Thyroid gland (tissue), 4 donors: Measurements from ENCODE around the gene PPM1H. TPM values are rescaled to one million over a fixed set of nuclear protein-coding genes. Genes with fewer than 3 reads are reported as not detected.

ENCODE experiments used
- DNase-seq, 2 donors: peaks; one replicate each; pipeline ENCODE4 v3.0.0-alpha.2; 2019
- H3K27ac ChIP-seq, 3 donors: fragments of 200-600 bp; sonication (generic); 1 replicate in 2 of 3; 2 replicates in 1 of 3; pipeline ENCODE4 v1.5.1; 2016 to 2019; ENCODE audit warnings: mild to moderate bottlenecking in 1 of 3, moderate library complexity in 1 of 3
- H3K27me3 ChIP-seq: fragments of 200-600 bp; sonication (generic); one replicate; pipeline ENCODE4 v1.5.1; 2019
- H3K36me3 ChIP-seq, 2 donors: fragments of 200-600 bp; sonication (generic); one replicate each; pipeline ENCODE4 v1.5.1; 2016 to 2019
- H3K4me1 ChIP-seq, 2 donors: fragments of 200-600 bp; sonication (generic); one replicate each; pipeline ENCODE4 v1.5.1; 2017 to 2019
- H3K4me3 ChIP-seq, 3 donors: fragments of 200-600 bp; sonication (generic); replicated peaks in 1 of 3; 1 replicate in 2 of 3; 2 replicates in 1 of 3; pipeline ENCODE4 v1.5.1; 2016; ENCODE audit warnings: mild to moderate bottlenecking in 1 of 3
- H3K9me3 ChIP-seq: fragments of 200-600 bp; sonication (generic); one replicate; pipeline ENCODE4 v1.5.1; 2017
- CTCF ChIP-seq, 6 experiments: fragments of 200-600 bp in 3 of 6; fragments of 450-650 bp in 3 of 6; sonication (generic) in 3 of 6; IDR thresholded peaks; one replicate each; pipeline ENCODE4 v1.5.1; 2016 to 2019; ENCODE audit warnings: antibody characterized with exemption in 6 of 6, mild to moderate bottlenecking in 2 of 6, inconsistent platforms in 1 of 6, moderate library complexity in 1 of 6
- POLR2A ChIP-seq, 2 donors: fragments of 450-650 bp; IDR thresholded peaks; one replicate each; pipeline ENCODE4 v1.6.1; 2017; ENCODE audit warnings: antibody characterized with exemption in 2 of 2, mild to moderate bottlenecking in 2 of 2, moderate library complexity in 1 of 2
- WGBS, 2 donors: methylation state at CpG; one replicate each; pipeline ENCODE4 v1.1.5; 2017; 5-methylcytosine and 5-hydroxymethylcytosine counted together
- intact Hi-C: fragments of 100-400 bp; cut with DNase I; formaldehyde crosslinking; loops from one replicate; pipeline ENCODE4 v1.15.1; 2023
- total RNA-seq, 4 donors: library from RNA; depleted of rRNA; stranded (reverse); fragments of >200 nt; gene quantifications; one replicate each; pipeline ENCODE4 v1.2.3, GENCODE V29; 2016

The PPM1H gene
- total RNA-seq, 4 donors from 2014 or later, result 3.9 to 12.7 (median 9.0) TPM

DNA sequence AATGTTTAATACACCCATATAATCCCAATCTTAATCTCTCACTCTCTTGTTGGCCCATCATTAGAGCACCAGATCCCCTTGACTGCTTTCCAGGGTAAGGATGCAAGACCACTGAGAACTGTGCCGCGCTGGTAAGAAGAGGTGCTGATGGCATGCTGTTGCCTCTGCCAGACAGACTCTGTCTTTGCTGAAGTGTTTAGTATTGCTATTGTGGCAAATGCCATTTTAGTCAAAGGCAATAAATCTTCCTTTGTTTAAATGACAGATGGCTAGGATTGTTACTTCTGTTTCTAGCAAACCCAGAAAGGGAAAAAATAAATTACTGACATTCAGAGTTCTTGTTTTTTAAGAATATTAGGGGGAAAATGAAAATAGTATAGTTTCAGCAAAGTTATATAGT, 316.0 kb downstream of the PPM1H start:
- Histone ChIP-seq H3K9me3 (no peaks in the 10 kb centered on the region), H3K4me1 (no peaks in the 10 kb centered on the region), H3K27ac (no peak overlapping the region), H3K4me3 (no peak overlapping the region), H3K36me3 (no peaks in the 10 kb centered on the region), H3K27me3 (no peaks in the 10 kb centered on the region)
- WGBS, 2 donors, result 95 to 100% methylated on average over 2 of the region's 2 CpGs
- TF ChIP-seq POLR2A (IDR thresholded peaks at IDR 0.05) (no peak), CTCF (IDR thresholded peaks at IDR 0.05) (no peak)
- intact Hi-C loops, result no loop called here
- no peak for DNase-seq

DNA sequence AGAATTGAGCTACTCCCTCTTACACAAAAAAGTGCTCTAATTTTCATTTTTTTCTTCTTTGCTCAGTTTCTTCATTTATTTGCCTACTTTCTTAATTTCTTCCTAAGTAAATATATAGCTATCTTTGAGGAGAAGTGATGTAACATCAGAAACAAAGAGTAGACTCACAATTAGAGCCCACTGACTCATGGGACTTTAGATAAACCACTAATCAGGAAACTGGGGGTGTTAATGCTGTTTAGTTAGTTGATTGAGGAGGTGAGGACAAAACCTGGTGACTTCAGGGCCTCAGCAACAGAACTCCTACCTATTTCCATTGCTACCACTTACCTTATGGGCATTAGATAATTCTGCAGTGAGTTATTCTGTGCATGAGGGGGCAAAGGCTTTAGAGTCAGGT, 316.6 kb downstream of the PPM1H start:
- Histone ChIP-seq H3K27me3 (no peaks in the 10 kb centered on the region), H3K4me1 (no peaks in the 10 kb centered on the region)
- intact Hi-C loops, result no loop called here

DNA sequence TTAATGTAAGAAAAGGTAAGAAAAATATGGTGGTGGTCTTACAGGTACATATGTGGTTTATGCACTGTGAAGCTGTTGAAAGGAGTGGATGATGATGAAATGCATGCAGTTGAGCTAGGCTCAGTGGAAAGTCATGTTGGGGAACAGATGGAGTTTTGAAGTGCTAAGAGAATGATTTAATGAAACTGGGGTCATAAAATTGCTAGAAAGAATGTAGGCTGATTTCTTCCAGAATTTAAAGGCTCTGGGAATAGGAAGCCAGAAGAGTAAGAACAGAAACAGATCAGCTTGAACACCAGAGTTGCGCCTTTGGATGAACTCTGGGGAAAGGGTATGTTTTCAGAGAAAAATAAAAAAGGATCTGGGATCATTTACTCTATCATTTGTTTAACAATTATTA, 321.9 kb downstream of the PPM1H start:
- H3K27ac ChIP-seq, result no peak overlapping the region
- no peak for TF ChIP-seq CTCF (IDR thresholded peaks at IDR 0.05)
- no peak for TF ChIP-seq POLR2A (IDR thresholded peaks at IDR 0.05)
- no peak overlapping the region for H3K4me3 ChIP-seq
- no peaks in the 10 kb centered on the region for H3K27me3 ChIP-seq
- no peaks in the 10 kb centered on the region for H3K36me3 ChIP-seq
- intact Hi-C loops, result no loop called here
- DNase-seq, result no peak
- peaks cover 0 to 15% of the 10 kb centered on the region in 2 donors for H3K4me1 ChIP-seq
- no peaks in the 10 kb centered on the region for H3K9me3 ChIP-seq
- WGBS, 2 donors, result 91 to 98% methylated on average over 1 of the region's 1 CpG

More for the DNA sequence above, 316.6 kb downstream of the PPM1H start:
- Histone ChIP-seq H3K4me3 (no peak overlapping the region), H3K27ac (no peak overlapping the region), H3K9me3 (no peaks in the 10 kb centered on the region), H3K36me3 (no peaks in the 10 kb centered on the region)
- no peak for DNase-seq
- TF ChIP-seq POLR2A (IDR thresholded peaks at IDR 0.05), result no peak

DNA sequence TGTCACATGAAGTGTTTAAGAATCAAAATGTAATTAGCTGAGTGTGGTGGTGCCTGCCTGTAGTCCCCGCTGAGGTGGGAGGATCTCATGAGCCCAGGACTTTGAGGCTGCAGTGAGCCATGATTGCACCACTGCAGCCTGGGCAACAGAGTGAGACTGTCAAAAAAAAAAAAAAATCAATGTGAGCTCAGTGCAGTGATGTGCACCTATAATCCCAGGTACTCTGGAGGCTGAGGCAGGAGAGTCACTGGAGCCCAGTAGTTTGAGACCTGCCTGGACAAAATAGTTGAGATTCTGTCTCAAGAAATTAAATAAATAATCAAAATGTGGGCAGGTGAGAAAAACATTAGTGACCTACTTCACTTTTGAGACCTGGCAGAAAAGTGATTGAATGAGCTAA, 328.3 kb downstream of the PPM1H start:
- Histone ChIP-seq H3K9me3 (no peaks in the 10 kb centered on the region), H3K36me3 (no peaks in the 10 kb centered on the region), H3K27ac (peak overlapping the region; percentile 43 to 100 (median 99)), H3K27me3 (no peaks in the 10 kb centered on the region), H3K4me3 (no peak overlapping the region), H3K4me1 (peaks cover 24 to 28% of the 10 kb centered on the region in 2 donors)
- 94 to 96% methylated on average over 1 of the region's 1 CpG for WGBS, 2 donors
- intact Hi-C loops, result no loop called here
- peak in 1 of 2 donors; percentile 29 for DNase-seq
- TF ChIP-seq CTCF (IDR thresholded peaks at IDR 0.05) (no peak), POLR2A (IDR thresholded peaks at IDR 0.05) (no peak)

- DNase-seq, result peak; percentile 37 to 52
- intact Hi-C loops, result no loop called here
- Histone ChIP-seq H3K9me3 (no peaks in the 10 kb centered on the region), H3K4me1 (peaks cover 29 to 30% of the 10 kb centered on the region in 2 donors), H3K27me3 (no peaks in the 10 kb centered on the region), H3K27ac (peak overlapping the region; percentile 99 to 100 (median 99)), H3K36me3 (no peaks in the 10 kb centered on the region), H3K4me3 (peak overlapping the region in 1 of 3 donors; percentile 85)
- 74 to 84% methylated on average over 2 of the region's 2 CpGs for WGBS, 2 donors
- TF ChIP-seq CTCF (IDR thresholded peaks at IDR 0.05), result no peak
- peak in 1 of 2 donors; percentile 35 for TF ChIP-seq POLR2A (IDR thresholded peaks at IDR 0.05)
Measured at GRCh38 chr12:62605981-62606380, 329.0 kb downstream of the PPM1H start.

- Histone ChIP-seq H3K27me3 (no peaks in the 10 kb centered on the region), H3K36me3 (no peaks in the 10 kb centered on the region), H3K4me1 (peaks cover 28 to 29% of the 10 kb centered on the region in 2 donors), H3K9me3 (no peaks in the 10 kb centered on the region), H3K4me3 (peak overlapping the region; percentile 30 to 91 (median 85)), H3K27ac (peak overlapping the region; percentile 99 to 100 (median 99))
- intact Hi-C loops, result loop anchor here (5.0 kb wide), 1 partner anchor 187 kb away; no protein-coding TSS in a partner anchor
- 8 to 9% methylated on average over 4 of the region's 4 CpGs for WGBS, 2 donors
- DNase-seq, result peak; percentile 34 to 43
- no peak for TF ChIP-seq CTCF (IDR thresholded peaks at IDR 0.05)
- peak; percentile 2 to 73 for TF ChIP-seq POLR2A (IDR thresholded peaks at IDR 0.05)
Measured at GRCh38 chr12:62604871-62605270, 330.1 kb downstream of the PPM1H start.
